ENCODE results near the gene CA9. TPM values are rescaled to one million over a fixed set of nuclear protein-coding genes. Genes with fewer than 3 reads are reported as not detected.

CA9 gene
- total RNA-seq, 1 donor from 2014 or later = 0.82 TPM

DNA sequence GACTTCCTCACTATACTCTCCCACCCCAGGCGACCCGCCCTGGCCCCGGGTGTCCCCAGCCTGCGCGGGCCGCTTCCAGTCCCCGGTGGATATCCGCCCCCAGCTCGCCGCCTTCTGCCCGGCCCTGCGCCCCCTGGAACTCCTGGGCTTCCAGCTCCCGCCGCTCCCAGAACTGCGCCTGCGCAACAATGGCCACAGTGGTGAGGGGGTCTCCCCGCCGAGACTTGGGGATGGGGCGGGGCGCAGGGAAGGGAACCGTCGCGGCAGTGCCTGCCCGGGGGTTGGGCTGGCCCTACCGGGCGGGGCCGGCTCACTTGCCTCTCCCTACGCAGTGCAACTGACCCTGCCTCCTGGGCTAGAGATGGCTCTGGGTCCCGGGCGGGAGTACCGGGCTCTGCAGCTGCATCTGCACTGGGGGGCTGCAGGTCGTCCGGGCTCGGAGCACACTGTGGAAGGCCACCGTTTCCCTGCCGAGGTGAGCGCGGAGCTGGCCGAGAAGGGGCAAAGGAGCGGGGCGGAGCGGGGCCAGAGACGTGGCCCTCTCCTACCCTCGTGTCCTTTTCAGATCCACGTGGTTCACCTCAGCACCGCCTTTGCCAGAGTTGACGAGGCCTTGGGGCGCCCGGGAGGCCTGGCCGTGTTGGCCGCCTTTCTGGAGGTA lies 2.1 kb downstream of the CA9 start:
- DNase-seq = peak; percentile 89

DNA sequence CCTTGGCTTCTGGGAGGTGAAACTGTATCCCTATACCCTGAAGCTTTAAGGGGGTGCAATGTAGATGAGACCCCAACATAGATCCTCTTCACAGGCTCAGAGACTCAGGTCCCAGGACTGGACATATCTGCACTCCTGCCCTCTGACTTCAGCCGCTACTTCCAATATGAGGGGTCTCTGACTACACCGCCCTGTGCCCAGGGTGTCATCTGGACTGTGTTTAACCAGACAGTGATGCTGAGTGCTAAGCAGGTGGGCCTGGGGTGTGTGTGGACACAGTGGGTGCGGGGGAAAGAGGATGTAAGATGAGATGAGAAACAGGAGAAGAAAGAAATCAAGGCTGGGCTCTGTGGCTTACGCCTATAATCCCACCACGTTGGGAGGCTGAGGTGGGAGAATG lies 5.4 kb downstream of the CA9 start:
- no peak for DNase-seq

DNA sequence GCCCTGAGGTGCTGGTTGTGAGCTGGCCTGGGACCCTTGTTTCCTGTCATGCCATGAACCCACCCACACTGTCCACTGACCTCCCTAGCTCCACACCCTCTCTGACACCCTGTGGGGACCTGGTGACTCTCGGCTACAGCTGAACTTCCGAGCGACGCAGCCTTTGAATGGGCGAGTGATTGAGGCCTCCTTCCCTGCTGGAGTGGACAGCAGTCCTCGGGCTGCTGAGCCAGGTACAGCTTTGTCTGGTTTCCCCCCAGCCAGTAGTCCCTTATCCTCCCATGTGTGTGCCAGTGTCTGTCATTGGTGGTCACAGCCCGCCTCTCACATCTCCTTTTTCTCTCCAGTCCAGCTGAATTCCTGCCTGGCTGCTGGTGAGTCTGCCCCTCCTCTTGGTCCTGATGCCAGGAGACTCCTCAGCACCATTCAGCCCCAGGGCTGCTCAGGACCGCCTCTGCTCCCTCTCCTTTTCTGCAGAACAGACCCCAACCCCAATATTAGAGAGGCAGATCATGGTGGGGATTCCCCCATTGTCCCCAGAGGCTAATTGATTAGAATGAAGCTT lies 6.1 kb downstream of the CA9 start:
- DNase-seq = no peak

DNA sequence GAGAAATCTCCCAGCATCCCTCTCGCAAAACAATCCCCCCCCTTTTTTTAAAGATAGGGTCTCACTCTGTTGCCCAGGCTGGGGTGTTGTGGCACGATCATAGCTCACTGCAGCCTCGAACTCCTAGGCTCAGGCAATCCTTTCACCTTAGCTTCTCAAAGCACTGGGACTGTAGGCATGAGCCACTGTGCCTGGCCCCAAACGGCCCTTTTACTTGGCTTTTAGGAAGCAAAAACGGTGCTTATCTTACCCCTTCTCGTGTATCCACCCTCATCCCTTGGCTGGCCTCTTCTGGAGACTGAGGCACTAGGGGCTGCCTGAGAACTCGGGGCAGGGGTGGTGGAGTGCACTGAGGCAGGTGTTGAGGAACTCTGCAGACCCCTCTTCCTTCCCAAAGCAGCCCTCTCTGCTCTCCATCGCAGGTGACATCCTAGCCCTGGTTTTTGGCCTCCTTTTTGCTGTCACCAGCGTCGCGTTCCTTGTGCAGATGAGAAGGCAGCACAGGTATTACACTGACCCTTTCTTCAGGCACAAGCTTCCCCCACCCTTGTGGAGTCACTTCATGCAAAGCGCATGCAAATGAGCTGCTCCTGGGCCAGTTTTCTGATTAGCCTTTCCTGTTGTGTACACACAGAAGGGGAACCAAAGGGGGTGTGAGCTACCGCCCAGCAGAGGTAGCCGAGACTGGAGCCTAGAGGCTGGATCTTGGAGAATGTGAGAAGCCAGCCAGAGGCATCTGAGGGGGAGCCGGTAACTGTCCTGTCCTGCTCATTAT lies 6.8 kb downstream of the CA9 start:
- peak; percentile 46 for DNase-seq

DNA sequence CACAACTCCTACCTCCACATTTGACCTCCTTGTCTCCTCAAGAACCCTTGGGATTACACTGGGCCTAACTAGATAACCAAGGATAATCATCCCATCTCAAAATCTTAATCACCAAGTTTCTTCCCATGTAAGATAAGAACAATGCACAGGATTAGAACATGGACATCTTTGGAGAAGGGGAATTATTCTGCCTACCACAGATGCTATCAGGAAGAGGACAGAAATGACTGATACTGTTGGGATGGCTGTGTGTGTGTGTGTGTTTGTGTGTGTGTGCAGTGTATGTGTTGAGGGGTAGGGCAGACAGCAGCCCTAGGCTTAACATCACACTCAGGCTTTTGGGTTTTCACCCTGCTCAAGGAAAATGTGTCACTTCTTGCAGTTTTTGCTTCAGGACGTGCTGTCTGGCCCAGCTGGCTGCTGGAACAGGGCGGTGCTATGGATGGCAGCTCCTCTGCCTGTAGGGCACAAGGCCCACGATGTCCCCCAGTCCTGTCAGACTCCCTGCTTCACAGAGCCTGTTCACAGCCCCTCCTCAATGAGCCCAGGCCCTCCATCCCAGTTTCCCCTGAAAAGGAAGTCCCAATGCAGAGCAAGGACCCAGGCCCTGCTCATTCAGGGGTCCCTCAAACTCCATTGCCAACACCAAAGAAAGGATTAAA lies 7.7 kb downstream of the CA9 start:
- peak; percentile 32 for DNase-seq

DNA sequence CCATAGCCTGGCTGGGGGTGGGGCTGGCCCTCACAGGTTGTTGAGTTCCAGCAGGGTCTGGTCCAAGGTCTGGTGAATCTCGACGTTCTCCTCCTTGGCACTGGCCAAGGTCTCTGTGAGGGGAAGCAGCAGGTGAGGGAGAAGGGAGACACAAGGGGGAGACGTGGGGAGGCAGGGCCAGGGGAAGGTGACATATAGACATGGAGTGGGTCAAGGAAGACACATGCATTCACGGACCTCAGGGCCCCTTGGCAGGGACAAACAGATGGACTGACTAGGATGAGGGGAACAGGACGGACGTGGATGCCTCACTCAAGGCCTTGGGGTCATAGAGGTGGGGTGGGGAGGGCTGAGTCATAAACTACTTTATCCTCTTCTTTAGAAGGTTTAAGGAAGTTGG lies 8.3 kb downstream of the CA9 start:
- peak; percentile 30 for DNase-seq

DNA sequence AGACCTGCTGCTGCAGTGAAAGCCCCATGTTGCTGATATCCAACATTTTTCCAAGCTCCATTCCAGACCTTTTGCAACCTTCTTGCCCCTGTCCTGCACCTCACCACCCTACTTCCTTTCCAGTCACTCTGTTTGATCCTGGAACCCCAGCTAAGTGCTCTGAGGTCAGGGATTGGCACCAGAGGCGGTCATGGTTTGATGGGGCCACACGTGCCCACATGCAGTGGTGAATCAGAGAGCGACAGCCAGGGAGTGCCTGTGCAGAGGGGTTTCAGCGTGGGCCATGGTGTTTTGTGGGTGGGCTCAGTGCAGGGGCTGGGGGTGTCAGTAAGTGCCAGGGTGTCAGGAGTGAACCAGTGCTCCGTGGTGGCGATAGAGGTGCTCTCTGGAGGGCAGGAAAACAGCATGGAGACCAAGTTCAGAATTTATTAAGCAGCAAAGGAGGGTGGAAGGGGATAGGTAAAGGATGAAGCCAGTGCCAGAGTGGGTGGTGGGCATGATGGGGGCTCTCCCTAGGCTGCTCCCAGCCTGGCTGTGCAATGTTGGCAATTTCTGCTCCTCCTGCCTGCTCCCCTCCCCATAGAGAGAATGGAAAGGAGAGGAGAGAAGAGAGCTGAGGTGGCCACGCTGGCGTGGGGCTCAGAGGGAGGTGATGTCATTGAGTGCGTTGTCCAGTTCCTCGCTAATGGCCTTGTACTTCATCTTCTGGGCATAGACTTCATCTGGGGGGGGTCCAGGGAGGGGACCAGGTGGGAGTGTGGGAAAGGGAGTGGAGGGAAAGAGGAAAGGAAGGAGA lies 9.0 kb downstream of the CA9 start:
- DNase-seq = no peak

DNA sequence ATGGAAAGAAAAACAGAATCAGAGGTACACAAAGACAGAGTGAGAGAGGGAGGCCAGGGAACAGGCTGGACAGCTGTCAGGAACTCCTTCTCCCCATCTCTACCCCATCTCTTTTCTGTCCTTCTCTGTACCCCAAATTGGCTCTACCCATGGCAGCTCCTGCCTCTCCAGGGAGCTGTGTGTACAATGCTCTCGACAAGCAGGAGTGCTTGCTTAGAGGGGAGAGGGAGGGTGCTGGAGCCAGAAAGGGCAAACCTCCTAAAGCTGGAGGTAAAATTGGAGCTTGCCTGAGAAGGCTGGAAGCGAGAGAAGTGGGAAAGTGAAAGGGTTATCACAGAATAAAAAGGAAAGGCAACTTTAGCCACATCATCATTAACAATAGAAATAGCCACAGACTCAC lies 9.6 kb downstream of the CA9 start:
- DNase-seq = no peak

DNA sequence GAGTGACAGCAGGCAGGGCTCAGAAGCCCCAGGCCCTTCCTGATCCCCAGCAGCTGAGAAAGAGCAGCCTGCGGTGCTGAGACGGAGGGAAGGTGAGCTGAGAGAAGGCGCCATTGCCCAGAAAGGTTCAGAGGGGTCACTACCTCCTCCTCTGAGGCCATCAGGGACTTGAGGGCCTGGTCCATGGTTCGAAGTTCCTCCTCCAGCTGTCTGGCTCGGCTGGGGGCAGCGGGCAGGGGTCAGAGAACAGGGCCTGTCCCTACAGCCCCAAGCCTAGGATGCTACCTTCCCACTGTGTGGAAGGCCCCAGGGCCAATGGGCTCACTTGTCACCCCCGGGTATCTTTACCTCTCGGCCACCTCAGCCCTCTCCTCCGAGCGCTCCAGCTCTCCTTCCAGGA lies 11.2 kb downstream of the CA9 start:
- DNase-seq = no peak

DNA sequence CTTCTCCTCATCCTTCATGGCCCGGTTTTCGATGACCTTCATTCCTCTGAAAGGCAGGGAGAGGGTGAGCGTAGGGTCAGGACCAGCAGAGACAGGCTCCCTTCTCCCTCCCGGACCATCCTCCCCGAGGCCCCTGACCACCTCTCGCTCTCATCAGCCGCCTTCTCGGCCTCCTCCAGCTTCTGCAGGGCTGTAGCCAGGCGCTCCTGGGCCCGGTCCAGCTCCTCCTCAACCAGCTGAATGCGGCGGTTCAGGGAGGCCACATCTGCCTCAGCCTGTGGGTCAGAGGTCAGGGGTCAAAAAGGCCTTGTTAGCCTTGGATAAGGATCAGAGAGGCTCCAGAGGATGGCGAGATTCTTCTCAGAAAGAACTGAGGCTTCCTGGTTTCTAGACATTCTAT lies 11.8 kb downstream of the CA9 start:
- no peak for DNase-seq

DNA sequence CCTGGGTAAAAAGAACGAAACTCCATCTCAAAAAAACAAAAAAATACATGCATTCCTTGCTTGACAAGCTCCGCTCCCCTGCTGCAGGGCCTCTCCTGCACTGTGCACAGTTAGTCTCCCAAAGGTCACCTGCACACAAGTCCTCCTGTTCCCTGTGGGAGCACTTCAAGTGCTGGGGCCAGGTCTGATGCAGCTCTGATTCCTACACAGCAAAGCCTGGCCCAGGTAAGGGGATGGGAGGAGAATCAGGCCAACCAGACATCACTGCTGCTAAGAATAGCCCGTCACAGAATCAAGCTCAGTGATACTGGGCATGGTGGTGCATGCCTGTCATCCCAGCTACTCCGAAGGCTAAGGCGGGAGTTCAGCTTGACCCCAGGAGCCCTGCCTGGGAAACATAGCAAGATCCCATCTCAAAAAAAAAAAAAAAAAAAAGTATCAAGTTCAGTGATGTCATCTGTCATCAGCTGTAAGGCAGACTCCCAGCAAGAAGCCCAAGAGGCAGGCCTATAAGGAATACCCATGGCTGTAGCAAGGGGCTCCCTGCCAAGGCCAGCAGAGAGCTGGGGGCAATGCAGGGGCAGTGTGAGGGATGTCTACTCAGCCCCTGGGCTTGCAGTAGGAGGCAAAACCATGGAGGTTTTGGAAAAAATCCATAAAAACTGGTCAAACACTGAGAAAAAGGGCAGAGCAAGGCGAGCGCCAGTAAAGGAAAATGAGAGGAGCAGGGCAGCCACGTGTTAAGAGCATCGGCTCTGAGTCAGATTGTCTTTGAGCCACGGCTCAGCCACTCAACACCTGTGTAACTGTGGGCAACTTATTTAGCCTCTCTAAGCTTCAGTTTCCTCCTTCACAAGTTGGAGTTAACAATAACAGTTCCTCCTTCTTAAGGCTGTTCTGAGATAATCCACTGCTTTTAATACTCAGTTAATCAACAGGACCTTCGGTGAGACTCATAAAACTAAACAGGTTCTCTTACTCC lies 12.8 kb downstream of the CA9 start:
- peak; percentile 51 for DNase-seq

DNA sequence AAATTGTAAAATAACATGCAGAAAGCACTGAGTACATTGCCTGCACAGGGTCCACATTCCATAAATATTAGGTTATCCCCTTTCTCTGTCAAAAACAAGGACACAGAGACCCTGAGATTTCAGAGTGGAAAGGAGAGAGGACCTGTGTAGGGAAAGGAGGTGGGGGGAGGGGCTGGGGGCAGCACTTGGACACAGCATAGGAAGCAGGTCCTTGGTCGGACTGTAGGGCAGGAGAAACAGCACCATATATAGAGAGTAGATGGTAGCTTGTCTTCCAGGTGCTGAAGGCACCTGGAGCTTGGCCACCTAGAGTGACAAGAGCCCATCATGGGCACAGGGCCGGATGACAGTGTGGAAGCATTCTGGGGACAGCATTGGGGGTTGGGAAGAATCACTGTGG lies 13.6 kb downstream of the CA9 start:
- peak; percentile 14 for DNase-seq

DNA sequence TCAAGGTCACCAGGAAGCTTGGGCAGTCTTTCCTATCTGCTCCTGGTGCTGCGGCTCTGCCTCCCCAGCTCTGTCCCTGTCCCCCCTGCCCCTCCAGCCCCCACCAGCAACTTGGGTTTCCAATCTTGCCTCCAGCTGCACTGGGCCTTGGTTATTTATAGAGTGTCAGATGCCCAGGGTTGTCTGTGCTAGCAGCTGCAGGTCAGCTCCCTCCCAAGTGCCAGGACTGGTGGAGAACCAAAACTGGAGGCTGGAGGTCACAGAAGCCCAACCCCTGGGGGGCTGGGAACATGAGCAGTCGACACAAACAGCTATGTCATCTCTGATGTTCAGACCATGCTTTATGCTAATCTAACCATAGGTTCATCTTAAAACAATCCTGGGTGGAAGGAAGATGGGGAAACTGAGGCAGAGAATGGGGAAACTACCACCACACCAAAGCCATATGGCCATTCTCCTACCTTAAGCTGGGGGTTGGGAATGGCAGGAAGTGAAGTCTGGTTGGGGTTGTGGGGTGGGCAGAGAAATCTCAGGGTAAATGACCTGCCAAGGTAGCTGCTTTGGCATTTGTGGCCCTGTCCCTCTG lies 14.3 kb downstream of the CA9 start:
- DNase-seq = peak; percentile 80

DNA sequence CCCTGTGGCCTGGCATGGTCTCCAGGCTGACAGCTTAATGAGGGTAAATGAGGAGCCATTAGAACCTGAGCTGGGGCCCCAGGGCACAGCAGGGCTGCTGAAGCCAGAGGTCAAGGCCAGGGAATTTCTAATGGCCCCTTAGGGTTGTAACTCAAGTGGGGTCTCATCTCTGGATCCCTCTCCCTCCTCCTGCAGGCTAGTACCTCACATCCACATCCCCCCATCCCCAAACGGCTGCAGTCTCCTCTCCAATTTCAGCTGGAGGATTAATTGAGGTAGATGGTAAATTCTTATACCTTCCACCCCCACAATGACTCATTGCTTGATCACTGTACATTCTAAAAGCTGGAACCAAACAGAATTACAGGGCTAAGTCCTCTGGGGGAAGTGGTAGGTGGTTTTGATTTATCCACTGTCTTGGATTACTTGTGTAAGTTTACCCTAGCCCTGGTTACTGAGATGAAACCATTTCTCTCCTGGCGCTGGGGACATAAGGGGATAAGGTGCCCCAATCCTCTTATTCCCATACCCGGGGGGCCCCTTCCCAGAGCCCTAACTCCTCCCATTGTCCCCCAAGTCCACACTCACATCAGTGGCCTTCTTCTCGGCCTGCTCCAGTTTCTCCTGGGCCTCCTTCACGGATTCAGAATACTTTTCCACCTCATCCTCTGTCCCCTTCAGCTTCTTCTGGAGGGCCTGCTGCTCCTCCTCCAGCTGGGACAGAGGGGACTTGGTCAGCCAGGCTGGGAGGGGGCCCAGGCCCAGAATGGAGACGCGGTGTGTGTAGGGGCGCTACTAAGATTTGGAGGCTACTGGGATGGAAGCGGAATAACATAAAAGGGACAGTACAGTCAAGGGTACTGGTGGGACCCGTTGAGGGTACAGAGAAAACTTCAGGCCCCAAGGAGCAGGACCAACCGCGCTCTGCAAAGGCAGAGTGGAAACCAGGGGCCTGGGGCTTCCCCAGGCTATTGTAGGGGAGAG lies 15.1 kb downstream of the CA9 start:
- DNase-seq = peak; percentile 37

DNA sequence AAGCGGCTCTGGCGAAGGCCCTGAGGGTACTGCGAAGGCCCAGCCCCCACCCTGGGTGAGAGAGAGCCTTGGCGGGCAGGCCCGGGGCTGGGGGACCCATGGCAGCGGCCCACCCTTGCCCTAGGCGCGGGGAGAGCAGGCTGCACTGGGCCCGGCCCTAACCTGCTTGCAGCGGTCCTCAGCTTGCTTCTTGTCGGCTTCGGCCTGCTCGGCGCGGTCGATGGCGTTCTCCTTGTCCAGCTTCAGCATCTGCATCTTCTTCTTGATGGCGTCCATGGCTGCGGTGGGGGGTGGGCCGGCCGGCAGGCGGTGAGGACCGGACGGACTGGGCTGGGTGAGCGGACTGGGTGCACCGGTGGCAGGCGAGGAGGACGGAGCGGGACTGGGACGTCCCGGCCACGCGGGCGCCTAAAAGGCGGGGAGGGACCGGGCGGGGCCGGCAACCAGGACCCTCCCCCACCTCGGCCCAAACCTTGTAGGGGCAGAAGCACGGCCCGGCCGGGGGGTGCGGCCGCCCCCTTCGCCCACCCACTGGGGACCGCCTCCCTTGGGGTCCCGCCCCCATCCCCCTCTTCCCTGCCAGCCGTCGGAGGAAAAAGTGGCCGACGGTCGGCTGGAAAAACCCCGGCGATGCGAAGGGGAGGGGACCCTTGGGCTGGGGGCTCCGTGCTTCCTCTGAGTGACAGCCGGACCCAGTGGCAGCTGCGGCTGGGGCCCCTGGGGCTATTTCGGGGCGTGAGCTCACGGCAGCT lies 16.0 kb downstream of the CA9 start, which contains the start of gene TPM2:
TSS of gene TPM2 (minus strand) at position 384 of the 752 bp plus-strand sequence. CDS start at position 276, 108 bp downstream.
- DNase-seq = peak; percentile 96

DNA sequence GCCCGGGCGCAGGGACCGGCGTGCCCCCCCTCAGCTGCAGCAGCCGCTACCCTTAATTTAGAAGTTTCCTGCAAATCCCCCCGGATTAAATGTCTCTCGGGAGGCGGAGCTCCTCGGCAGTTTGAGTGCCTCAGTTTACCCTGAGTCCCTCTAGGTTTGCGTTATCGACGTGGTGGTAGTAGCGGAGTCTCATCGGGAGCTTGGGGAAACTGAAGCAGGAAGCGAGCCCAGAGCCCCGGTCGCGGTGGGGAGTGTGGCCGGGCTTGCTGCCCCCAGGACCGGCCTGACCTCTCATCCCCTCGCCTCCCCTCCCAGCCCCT lies 16.5 kb downstream of the CA9 start:
- no peak for DNase-seq

DNA sequence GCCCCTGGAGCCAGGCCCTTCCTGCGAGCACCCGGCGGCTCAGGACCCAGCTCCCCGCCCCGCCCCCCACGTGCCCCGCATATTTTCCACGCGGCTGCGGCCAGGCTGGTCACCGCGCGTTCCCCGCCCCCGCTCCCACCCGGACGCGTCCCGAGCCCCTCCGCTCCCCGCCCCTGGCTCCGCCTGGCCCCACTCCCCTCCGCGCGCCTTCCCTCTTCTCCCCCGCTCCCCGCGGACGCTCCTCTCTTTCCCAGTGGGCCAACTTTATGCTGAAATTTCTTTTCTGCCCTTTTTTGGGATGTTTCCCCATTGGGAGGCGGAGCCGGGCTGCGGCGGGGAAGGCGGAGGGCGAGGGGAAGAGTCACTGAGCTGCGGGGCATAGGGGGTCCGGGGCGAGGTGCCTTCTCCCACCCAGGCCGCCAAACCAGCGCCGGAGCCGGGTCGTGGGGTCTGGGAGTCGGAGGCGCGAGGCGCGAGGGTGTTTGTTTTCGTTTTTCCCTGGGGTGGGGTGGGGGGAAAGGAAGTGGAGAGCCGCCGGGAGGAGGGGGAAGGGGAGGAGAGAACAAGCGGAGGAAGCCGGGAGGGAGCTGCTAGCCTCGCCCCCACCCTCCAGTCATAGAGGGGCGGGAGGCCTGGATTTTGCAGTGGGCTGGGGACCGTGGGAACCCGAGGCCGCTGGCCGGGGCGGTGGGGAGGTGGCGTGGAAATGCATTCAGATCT lies 17.0 kb downstream of the CA9 start:
- peak; percentile 91 for DNase-seq

DNA sequence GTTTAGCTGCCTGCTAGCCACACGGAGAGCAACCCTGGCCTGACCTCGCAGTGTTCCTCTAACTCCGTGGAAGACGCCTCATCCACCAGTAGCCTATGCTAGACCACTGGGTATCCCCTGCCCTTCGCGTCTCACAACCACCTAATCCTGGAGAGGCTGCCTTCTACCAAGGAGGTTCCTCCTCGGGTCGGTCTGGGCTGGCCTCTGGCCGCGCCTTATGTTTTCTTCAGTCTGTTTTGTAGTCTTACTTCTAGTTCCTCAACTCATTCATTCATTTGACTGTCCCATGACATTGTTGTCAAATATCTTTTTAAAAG lies 17.6 kb downstream of the CA9 start:
- no peak for DNase-seq

All from tongue (tissue), 2 donors.